ENCODE results near the gene MMS19. TPM values are rescaled to one million over a fixed set of nuclear protein-coding genes. Genes with fewer than 3 reads are reported as not detected.
A peak's percentile ranks its signal among the peaks of the same experiment; 100 is the strongest.

Gene MMS19
- total RNA-seq, 2 experiments from 2014 or later = 84.7 to 86.8 TPM

DNA sequence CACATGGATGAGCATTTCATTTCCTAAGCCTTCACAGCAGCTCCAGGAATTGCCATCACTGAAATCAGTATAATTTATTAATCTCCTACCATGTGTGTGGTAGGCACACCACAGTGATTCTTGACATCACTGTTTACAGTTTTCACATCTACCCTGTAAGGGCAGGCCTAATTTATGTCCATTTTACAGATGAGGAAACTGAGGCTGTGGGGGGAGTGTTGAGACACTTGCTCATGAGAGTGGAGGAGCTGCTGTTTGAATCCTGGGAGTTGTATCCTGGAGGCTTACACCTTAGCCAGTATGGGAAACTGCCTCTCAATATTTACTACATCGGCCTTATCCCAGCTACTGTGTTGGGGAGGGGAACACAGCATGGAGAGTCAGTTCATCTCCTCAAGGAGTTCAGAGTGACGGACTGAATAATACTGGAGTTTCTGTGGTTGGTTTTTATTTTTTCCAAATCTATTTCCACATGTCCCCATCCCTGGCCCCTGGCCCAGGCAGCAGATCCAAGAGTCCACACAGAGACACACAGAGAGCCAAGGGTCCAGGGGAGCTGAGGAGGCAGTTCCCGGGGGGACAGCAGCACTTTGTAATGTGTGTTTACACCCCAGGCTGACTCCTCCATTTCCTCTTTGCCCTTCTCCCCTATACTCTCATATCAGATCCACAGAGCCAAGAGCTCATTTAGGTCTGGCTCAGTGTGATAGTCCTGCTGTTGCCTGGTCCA lies 13.7 kb upstream of the MMS19 start:
- CTCF ChIA-PET = no interaction called here

DNA sequence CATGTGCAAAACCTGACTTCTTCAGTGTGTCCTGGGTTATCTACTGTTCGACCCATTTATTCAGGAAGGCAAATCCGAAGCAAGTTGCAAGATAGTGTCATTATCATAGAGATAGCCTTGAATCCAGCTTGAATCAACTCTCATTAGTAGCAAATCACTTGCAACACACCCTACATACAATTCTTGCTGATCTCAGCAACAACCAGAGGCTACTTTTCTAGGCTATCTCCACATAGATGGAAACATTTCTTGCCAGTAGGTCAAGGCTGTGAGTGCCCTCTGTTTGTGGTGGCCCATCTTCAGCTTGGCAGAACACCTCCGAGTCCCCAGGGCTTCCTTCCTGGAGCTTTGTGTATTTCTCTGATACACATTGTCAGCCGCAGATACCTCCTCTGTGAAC lies 12.5 kb upstream of the MMS19 start:
- intact Hi-C loops (cut with micrococcal nuclease) = no loop called here

More for the DNA sequence above, 13.7 kb upstream of the MMS19 start:
- H3K4me1 Mint-ChIP-seq (ENCODE audit: low read depth) = peaks cover 2% of the 10 kb centered on the region
- POLR2A ChIA-PET = no interaction called here
- no peak overlapping the region for H3K4me3 Mint-ChIP-seq
- H3K36me3 Mint-ChIP-seq = no peaks in the 10 kb centered on the region
- intact Hi-C loops (cut with micrococcal nuclease) = no loop called here
- H3K27me3 Mint-ChIP-seq = peaks cover 5% of the 10 kb centered on the region
- no peaks in the 10 kb centered on the region for H3K9me3 Mint-ChIP-seq
- DNase-seq = no peak
- no peak overlapping the region for H3K27ac Mint-ChIP-seq

DNA sequence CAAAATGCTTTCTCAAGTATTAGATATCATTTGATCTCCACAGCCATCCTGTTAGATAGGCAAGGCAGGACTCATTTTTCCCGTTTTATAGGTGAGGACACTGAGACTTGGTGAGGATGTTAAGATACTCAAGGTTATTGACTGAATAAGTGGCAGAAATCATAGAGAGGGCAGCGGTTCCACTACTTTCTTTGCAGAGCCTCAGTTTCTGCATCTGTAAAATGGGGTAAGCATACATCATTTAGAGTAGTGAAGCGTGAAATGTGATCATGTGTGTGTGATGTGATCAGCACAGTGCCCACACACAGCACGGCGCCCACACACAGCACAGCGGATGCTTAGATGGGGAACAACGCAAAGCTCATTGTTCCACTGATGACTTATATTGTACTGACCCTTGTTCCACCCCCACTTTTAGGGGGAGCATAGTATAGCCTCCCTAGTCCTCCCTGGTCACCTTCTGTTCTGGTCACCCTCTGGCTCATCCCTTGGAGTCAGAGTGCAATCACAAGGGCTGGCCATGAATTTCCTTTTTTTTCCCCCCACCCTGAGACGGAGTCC lies 11.0 kb upstream of the MMS19 start:
- no peak overlapping the region for H3K4me3 Mint-ChIP-seq
- peak; percentile 18 for DNase-seq
- intact Hi-C loops (cut with micrococcal nuclease) = no loop called here
- no peak overlapping the region for H3K27ac Mint-ChIP-seq
- CTCF ChIA-PET = interaction anchor here (1.2 to 1.6 kb wide), 3 partner anchors 25 to 63 kb away, joined by 3 to 7 read pairs (median 4); no protein-coding TSS in a partner anchor
- POLR2A ChIA-PET = interaction anchor here (0.5 kb wide), 1 partner anchor 367 kb away, joined by 3 read pairs; no protein-coding TSS in a partner anchor
- H3K4me1 Mint-ChIP-seq (ENCODE audit: low read depth) = peaks cover 5% of the 10 kb centered on the region
- no peaks in the 10 kb centered on the region for H3K9me3 Mint-ChIP-seq
- H3K27me3 Mint-ChIP-seq = no peaks in the 10 kb centered on the region
- H3K36me3 Mint-ChIP-seq = no peaks in the 10 kb centered on the region

More for the DNA sequence above, 12.5 kb upstream of the MMS19 start:
- Mint-ChIP-seq H3K4me1 (ENCODE audit: low read depth) (peaks cover 5% of the 10 kb centered on the region), H3K4me3 (no peak overlapping the region), H3K27ac (no peak overlapping the region), H3K9me3 (no peaks in the 10 kb centered on the region), H3K27me3 (peaks cover 4% of the 10 kb centered on the region), H3K36me3 (no peaks in the 10 kb centered on the region)
- DNase-seq = no peak
- ChIA-PET CTCF (interaction anchor here (1.0 to 1.6 kb wide), 3 partner anchors 42 to 61 kb away, joined by 3 to 5 read pairs (median 4); no protein-coding TSS in a partner anchor), POLR2A (no interaction called here)

DNA sequence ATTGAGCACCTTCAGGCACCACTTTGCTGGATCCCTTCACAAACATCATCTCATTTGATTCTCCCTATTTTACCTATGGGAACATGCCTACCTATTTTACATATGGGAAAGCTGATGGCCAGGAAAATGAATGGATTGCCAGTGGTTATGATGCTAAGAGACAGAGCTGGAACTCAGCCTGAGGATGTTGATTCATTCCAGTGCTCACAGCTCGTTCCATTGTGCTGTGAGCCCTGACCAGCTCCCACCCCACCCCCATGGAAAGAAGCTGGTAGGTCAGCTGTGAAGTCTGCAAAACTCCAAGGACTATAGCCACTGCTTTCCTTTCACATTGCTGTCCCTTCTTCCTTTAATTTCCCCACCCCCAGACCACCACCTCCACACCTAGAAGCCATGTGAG lies 10.1 kb upstream of the MMS19 start:
- intact Hi-C loops (cut with micrococcal nuclease) = no loop called here
- H3K27ac Mint-ChIP-seq = no peak overlapping the region
- no peaks in the 10 kb centered on the region for H3K27me3 Mint-ChIP-seq
- H3K9me3 Mint-ChIP-seq = no peaks in the 10 kb centered on the region
- no peak overlapping the region for H3K4me3 Mint-ChIP-seq
- ChIA-PET POLR2A (no interaction called here), CTCF (interaction anchor here (0.5 to 1.5 kb wide), 2 partner anchors 25 to 26 kb away, joined by 4 to 7 read pairs; no protein-coding TSS in a partner anchor)
- DNase-seq = no peak
- peaks cover 5% of the 10 kb centered on the region for H3K4me1 Mint-ChIP-seq (ENCODE audit: low read depth)
- no peaks in the 10 kb centered on the region for H3K36me3 Mint-ChIP-seq

DNA sequence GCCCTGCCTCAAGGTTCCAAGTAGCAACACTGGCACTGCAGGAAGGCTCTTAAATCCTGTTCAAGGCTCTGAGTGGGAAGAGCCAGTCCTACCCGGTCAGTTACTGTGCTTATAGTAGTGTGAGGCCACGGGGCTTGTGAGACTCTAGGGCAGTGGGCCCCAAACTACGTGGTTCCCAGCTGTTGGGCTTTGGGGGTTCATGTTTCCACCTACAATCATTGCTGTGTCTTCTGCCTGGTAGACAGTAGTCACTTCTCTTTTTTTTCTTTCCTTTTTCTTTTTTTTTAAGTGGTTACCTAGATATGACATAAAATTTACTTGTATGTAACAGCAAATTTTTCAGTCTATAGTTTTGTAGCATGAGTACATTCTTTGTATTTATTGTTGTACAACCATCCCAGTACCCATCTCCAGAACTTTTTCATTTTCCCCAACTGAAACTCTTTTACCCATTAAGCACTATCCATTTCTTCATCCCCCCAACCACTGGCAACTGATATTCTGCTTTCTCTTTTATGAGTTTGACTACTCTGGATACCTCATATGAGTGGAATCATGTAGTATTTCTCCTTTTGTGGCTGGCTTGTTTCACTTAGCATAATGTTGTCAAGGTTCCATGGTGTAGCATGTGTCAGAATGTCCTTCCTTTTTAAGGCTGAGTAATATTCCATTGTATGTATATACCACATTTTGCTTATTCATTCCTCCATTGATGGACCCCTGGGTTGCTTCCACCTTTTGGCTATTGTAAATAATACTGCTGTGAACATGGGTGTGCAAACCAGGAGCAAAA lies 8.2 kb upstream of the MMS19 start:
- peaks cover 5% of the 10 kb centered on the region for H3K4me1 Mint-ChIP-seq (ENCODE audit: low read depth)
- CTCF ChIA-PET = no interaction called here
- H3K4me3 Mint-ChIP-seq = no peak overlapping the region
- H3K36me3 Mint-ChIP-seq = no peaks in the 10 kb centered on the region
- intact Hi-C loops (cut with micrococcal nuclease) = no loop called here
- DNase-seq = no peak
- no peak overlapping the region for H3K27ac Mint-ChIP-seq
- POLR2A ChIA-PET = no interaction called here
- no peaks in the 10 kb centered on the region for H3K9me3 Mint-ChIP-seq
- peaks cover 6% of the 10 kb centered on the region for H3K27me3 Mint-ChIP-seq

DNA sequence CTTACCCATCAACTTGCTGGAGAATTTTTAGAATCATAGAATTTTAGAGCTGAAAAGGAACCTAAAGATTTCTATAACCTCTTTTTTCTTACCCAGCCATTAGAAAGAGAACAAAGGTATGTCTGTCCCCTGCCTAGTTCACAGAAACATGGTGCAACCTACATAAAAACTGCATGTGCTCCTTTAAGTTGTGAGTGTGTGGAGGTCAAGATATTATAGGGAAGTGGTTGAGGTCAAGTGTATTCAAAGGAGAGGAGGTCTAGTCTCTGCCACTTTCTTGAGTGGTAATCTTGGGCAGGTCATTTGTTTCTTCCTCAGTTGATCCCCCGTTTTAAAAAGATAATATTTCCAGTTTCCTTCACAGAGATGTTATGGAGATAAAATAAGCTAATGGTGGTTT lies 6.9 kb upstream of the MMS19 start:
- POLR2A ChIA-PET = no interaction called here
- H3K4me3 Mint-ChIP-seq = no peak overlapping the region
- H3K27ac Mint-ChIP-seq = no peak overlapping the region
- CTCF ChIA-PET = interaction anchor here (0.5 to 0.9 kb wide), 2 partner anchors 29 to 46 kb away, joined by 3 to 5 read pairs; no protein-coding TSS in a partner anchor
- H3K9me3 Mint-ChIP-seq = no peaks in the 10 kb centered on the region
- peaks cover 17% of the 10 kb centered on the region for H3K27me3 Mint-ChIP-seq
- DNase-seq = no peak
- peaks cover 5% of the 10 kb centered on the region for H3K4me1 Mint-ChIP-seq (ENCODE audit: low read depth)
- intact Hi-C loops (cut with micrococcal nuclease) = no loop called here
- H3K36me3 Mint-ChIP-seq = no peaks in the 10 kb centered on the region

DNA sequence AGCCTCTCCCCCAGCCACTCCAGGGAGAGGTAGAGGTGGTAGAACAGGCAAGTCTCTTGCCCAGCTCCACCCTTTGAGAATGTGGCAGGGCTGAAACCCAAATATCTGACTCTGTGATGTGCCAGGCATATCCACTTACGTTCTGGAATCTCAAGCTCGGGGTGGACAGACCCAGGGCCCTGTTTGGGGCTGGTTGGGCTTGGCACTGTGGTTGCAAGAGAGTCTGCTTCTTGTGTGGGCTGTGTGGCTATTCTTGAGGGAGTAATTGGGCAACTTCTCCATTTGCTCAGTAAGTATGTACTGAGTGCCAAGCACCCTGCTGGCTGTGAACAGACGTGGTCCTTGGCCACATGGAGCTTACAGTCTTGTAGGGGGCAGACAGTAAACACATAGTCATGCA lies 5.2 kb upstream of the MMS19 start:
- H3K36me3 Mint-ChIP-seq = no peaks in the 10 kb centered on the region
- POLR2A ChIA-PET = no interaction called here
- peaks cover 23% of the 10 kb centered on the region for H3K27me3 Mint-ChIP-seq
- no peaks in the 10 kb centered on the region for H3K9me3 Mint-ChIP-seq
- intact Hi-C loops (cut with micrococcal nuclease) = no loop called here
- H3K27ac Mint-ChIP-seq = no peak overlapping the region
- CTCF ChIA-PET = no interaction called here
- peaks cover 4% of the 10 kb centered on the region for H3K4me1 Mint-ChIP-seq (ENCODE audit: low read depth)
- no peak for DNase-seq
- no peak overlapping the region for H3K4me3 Mint-ChIP-seq

DNA sequence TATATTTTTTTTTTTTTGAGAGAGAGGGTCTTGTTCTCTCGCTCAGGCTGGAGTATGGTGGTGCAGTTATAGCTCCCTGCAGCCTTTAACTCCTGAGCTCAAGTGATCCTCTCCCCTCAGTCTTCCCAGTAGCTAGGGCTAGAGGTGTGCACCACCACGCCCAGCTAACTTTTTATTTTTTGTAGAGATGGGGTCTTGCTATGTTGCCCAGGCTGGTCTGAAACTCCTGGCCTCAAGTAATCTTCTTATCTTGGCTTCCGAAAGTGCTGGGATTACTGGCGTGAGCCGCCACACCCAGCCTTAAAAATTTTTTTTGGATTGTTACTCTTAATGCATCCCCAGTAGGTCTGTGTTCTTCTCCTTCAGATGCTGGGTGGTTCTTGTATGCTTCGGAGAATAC lies 4.7 kb upstream of the MMS19 start:
- CTCF ChIA-PET = interaction anchor here (1.5 kb wide), 1 partner anchor 51 kb away, joined by 6 read pairs; no protein-coding TSS in a partner anchor
- no peak for DNase-seq
- no peak overlapping the region for H3K4me3 Mint-ChIP-seq
- no peaks in the 10 kb centered on the region for H3K9me3 Mint-ChIP-seq
- peaks cover 23% of the 10 kb centered on the region for H3K27me3 Mint-ChIP-seq
- H3K36me3 Mint-ChIP-seq = peaks cover 2% of the 10 kb centered on the region
- intact Hi-C loops (cut with micrococcal nuclease) = no loop called here
- H3K4me1 Mint-ChIP-seq (ENCODE audit: low read depth) = peaks cover 4% of the 10 kb centered on the region
- H3K27ac Mint-ChIP-seq = no peak overlapping the region
- POLR2A ChIA-PET = no interaction called here

DNA sequence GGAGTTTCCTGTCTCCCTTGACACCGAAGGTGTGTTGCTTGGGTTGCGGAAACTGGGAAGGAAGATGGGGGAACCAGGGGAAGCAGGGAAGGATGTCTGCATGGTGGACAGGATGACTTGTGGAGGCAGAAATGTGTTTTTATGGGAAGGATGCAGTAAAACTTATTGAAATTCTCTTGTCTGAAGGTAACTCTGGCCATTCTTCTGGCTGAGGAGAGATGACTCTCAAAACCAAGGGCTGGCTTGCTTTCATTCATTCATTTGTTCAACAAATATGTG lies 2.0 kb upstream of the MMS19 start:
- Mint-ChIP-seq H3K4me1 (ENCODE audit: low read depth) (peaks cover 19% of the 10 kb centered on the region), H3K27me3 (peaks cover 23% of the 10 kb centered on the region), H3K27ac (no peak overlapping the region), H3K9me3 (no peaks in the 10 kb centered on the region), H3K36me3 (peaks cover 2% of the 10 kb centered on the region), H3K4me3 (no peak overlapping the region)
- intact Hi-C loops (cut with micrococcal nuclease) = no loop called here
- no peak for DNase-seq
- ChIA-PET POLR2A (interaction anchor here (0.6 kb wide), 1 partner anchor 141 kb away, joined by 3 read pairs; no protein-coding TSS in a partner anchor), CTCF (interaction anchor here (1.3 to 2.8 kb wide), 3 partner anchors 34 to 53 kb away, joined by 3 to 18 read pairs (median 8); no protein-coding TSS in a partner anchor)

DNA sequence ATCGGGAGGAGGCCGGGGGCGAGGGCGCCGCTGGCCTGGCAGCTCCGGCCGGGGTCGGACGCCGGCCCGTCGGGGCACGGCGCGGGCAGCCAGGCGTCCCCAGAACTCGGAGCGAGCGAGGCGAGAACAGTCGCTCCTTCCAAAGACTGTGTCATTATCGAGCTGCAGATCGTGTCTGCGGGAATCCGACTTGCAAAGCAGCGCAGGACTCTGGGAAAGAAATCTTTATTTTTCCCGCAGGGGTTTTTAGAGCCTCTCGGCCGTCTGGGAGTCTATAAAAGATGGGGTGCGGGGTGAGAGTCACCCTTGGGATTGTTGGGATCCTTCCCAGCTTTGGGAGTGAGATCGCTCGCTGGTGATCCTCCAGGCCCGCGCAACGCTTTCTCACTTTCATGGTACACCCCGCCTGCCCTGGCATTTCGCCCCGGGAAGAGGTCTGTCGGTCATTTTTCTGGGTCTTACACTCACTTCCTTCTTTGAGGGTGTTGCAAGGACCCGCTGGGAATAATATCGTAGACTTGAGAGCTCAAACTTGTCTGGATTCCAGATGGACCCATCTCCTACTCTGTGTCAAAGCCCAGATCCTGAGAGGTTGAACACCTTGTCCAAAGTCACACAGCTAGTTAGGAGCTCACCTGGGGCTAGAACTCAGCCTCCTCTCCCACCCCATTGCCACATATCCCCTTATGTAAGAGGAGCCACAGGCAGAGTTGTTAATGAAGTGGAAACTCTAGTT lies 1.5 kb upstream of the MMS19 start:
- no peaks in the 10 kb centered on the region for H3K9me3 Mint-ChIP-seq
- peaks cover 24% of the 10 kb centered on the region for H3K4me1 Mint-ChIP-seq (ENCODE audit: low read depth)
- H3K36me3 Mint-ChIP-seq = peaks cover 2% of the 10 kb centered on the region
- intact Hi-C loops (cut with micrococcal nuclease) = loop anchor here (2.0 to 5.0 kb wide), 3 partner anchors 37 to 53 kb away; no protein-coding TSS in a partner anchor
- H3K4me3 Mint-ChIP-seq = peak overlapping the region; percentile 44
- DNase-seq = no peak
- no peak overlapping the region for H3K27ac Mint-ChIP-seq
- H3K27me3 Mint-ChIP-seq = peaks cover 23% of the 10 kb centered on the region
- ChIA-PET CTCF (interaction anchor here (0.7 to 2.8 kb wide), 7 partner anchors 18 to 66 kb away, joined by 3 to 18 read pairs (median 3); no protein-coding TSS in a partner anchor), POLR2A (interaction anchor here (0.6 to 1.8 kb wide), 2 partner anchors 55 to 142 kb away, joined by 3 to 9 read pairs; no protein-coding TSS in a partner anchor)

DNA sequence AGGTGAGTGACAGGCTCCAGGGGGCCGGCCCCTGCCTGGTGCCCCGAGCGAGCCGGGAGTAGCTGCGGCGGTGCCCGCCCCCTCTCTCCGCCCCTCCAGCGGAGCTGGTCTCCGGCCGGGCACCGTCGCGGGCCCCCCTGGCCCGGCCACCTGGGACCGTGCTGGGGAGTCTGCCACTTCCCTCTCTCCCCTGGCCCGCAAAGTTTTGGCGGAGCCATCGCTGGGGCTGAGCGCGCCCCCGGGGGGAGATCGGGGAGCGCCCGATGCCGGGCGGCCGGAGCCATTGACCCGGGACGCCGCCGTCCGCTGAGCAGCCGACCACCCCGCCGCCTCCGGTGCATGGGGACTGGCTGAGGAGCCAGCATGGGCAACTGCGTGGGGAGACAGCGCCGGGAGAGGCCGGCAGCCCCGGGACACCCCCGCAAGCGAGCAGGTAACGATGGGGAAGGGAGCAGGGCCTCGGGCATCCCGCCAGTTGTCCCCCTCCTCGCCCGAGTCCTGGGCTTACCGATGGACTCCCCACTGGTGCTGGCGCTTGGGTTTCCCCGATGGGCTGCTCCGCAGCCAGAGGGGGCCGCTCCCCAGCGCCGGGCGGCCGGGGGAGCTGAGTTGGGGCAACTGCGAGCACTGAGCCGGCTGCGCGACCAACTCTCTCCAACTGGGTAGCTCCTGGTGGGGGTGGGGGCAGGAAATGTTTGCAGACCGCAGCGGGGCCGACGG lies 779 bp upstream of the MMS19 start, which contains the start of gene UBTD1:
UBTD1 (plus strand) TSS at position 84 of the 720 bp plus-strand sequence; CDS start at position 364, 280 bp downstream.
- Mint-ChIP-seq H3K9me3 (no peaks in the 10 kb centered on the region), H3K4me1 (ENCODE audit: low read depth) (peaks cover 31% of the 10 kb centered on the region), H3K27ac (peak within 1 kb of the TSS; percentile 97), H3K36me3 (peaks cover 5% of the 10 kb centered on the region), H3K27me3 (peaks cover 23% of the 10 kb centered on the region), H3K4me3 (peak within 1 kb of the TSS; percentile 98)
- intact Hi-C loops (cut with micrococcal nuclease) = loop anchor here (1.0 to 5.0 kb wide), 8 partner anchors 37 to 188 kb away; partner anchors contain the start of genes AVPI1, EXOSC1, PI4K2A and RRP12
- CTCF ChIA-PET = interaction anchor here (0.7 to 2.8 kb wide), 7 partner anchors 18 to 66 kb away, joined by 3 to 18 read pairs (median 3); no protein-coding TSS in a partner anchor
- POLR2A ChIA-PET = interaction anchor here (0.6 to 1.8 kb wide), 2 partner anchors 54 to 98 kb away, joined by 3 to 9 read pairs; partner anchors contain the start of gene RRP12
- peak; percentile 41 for DNase-seq

Measured in activated CD4-positive, alpha-beta memory T cell treated with anti-CD3 and anti-CD28 coated beads for 36 hours (primary cell).